Effector memory CD8-positive, alpha-beta T cell (primary cell): Measurements from ENCODE around the gene DCDC1.

Experiments used
- ATAC-seq: fragments of 150-1000 bp; cut with Tn5 transposase; replicated peaks from 2 replicates; pipeline ENCODE4 v1.10.0; 2021; ENCODE audit warnings: mild to moderate bottlenecking, moderate library complexity
- DNase-seq, 3 experiments: peaks; one replicate each; pipeline ENCODE4 v3.0.0; 2021
- H3K27ac Mint-ChIP-seq, 2 donors: one replicate each; pipeline ENCODE4 v1.8.0; 2022; ENCODE audit warnings: mild to moderate bottlenecking in 2 of 2, mixed read lengths in 2 of 2, moderate library complexity in 2 of 2
- H3K27me3 Mint-ChIP-seq, 2 donors: one replicate each; pipeline ENCODE4 v1.8.0; 2022; ENCODE audit warnings: mixed read lengths in 2 of 2
- H3K36me3 Mint-ChIP-seq: one replicate; pipeline ENCODE4 v1.8.0; 2022; ENCODE audit warnings: mild to moderate bottlenecking, moderate library complexity, mixed read lengths; ENCODE audit not compliant: insufficient read depth
- H3K4me1 Mint-ChIP-seq, 2 donors: one replicate each; pipeline ENCODE4 v1.8.0; 2022; ENCODE audit warnings: low read depth in 2 of 2, mixed read lengths in 2 of 2
- H3K4me3 Mint-ChIP-seq, 2 donors: one replicate each; pipeline ENCODE4 v1.8.0; 2022; ENCODE audit warnings: mild to moderate bottlenecking in 2 of 2, mixed read lengths in 2 of 2, moderate library complexity in 2 of 2
- H3K9me3 Mint-ChIP-seq, 2 donors: one replicate each; pipeline ENCODE4 v1.8.0; 2022; ENCODE audit warnings: mixed read lengths in 2 of 2

DCDC1 gene

DNA sequence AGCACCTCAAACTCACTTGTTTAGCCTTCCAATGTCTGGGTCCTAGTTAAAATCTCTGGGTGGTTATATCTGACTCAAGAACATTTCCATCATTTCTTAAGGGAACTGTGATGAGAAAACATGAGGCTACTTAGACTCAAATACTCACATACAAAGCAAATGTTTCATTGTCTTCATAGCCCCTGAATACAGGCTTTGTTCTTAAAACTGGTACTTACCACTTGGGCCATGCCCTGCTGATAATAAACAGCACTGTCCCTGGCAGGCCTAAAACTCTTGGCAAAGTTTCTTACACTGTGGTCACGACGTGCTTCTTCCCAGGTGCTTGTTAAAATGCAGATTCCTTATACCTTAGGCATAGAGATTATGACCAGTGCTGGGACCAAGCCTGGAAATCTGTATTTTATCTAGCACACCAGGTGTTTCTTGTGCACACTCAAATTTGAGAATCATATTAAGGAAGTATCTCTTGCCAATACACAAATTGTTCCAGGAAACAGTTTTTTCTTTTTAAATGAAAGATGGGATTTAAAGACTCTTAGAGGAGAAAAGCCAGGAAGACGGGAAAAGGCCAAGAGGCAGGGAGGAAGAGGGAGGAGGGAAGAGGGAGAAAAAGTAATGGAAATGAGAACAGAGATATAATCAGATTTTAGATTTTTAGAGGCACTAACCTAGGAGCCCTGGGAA lies 495.5 kb downstream of the DCDC1 start:
- ATAC-seq (no peak), DNase-seq (no peak)
- Mint-ChIP-seq H3K4me1 (no peaks in the 10 kb centered on the region), H3K36me3 (no peaks in the 10 kb centered on the region), H3K4me3 (no peak overlapping the region), H3K9me3 (peaks cover 0 to 8% of the 10 kb centered on the region in 2 donors), H3K27ac (no peak overlapping the region), H3K27me3 (no peaks in the 10 kb centered on the region)

GRCh38 chr11:30868626-30869081 lies 500.9 kb downstream of the DCDC1 start:
- no peaks in the 10 kb centered on the region for H3K4me1 Mint-ChIP-seq
- DNase-seq (no peak), ATAC-seq (no peak)
- H3K9me3 Mint-ChIP-seq = peaks cover 0 to 8% of the 10 kb centered on the region in 2 donors
- no peak overlapping the region for H3K27ac Mint-ChIP-seq
- no peaks in the 10 kb centered on the region for H3K27me3 Mint-ChIP-seq
- H3K36me3 Mint-ChIP-seq = no peaks in the 10 kb centered on the region
- H3K4me3 Mint-ChIP-seq = no peak overlapping the region

DNA sequence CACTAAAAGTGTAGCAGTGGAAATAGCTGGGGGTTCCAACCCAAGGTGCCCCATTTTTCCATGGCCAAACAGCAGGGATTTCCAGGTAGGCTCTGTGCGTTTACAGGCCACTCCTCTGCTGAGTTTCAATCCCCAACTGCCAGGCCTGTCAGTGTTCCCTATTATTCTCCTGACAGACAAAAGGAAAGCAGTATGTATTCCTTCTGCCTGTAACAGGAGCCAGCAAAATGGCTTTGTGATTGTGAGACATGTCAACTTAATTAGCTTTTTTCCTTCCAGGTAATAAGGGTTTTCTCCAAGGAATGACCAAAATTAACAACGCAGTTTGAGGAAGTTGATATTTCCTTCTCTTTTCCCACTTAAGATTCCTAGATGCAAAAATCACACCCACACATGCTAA lies 506.3 kb downstream of the DCDC1 start:
- DNase-seq (no peak), ATAC-seq (no peak)
- Mint-ChIP-seq H3K27me3 (no peaks in the 10 kb centered on the region), H3K27ac (no peak overlapping the region), H3K4me3 (no peak overlapping the region), H3K9me3 (peaks cover 0 to 6% of the 10 kb centered on the region in 2 donors), H3K4me1 (no peaks in the 10 kb centered on the region), H3K36me3 (no peaks in the 10 kb centered on the region)

DNA sequence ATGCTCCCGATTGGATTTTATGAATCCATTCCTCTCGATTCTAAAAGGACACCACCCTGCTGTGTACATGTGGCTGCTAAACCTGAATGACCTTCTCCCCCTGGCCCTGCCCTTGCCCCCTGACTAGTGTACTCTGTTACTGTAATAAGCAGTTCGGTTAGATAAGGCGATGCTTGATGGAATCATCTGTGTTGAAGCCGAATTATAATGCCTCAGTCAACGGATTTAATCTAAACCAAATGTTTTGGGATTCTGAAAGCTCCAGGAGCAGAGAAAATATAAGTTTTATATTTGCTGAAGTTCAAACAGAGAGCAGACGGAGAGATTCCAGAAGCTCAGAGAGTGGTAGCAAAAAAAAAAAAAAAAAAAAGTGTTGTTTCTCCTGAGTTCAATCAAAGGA lies 508.0 kb downstream of the DCDC1 start:
- Mint-ChIP-seq H3K27ac (no peak overlapping the region), H3K27me3 (no peaks in the 10 kb centered on the region), H3K4me1 (no peaks in the 10 kb centered on the region), H3K9me3 (peaks cover 0 to 3% of the 10 kb centered on the region in 2 donors), H3K36me3 (no peaks in the 10 kb centered on the region), H3K4me3 (no peak overlapping the region)
- no peak for DNase-seq
- ATAC-seq = no peak

DNA sequence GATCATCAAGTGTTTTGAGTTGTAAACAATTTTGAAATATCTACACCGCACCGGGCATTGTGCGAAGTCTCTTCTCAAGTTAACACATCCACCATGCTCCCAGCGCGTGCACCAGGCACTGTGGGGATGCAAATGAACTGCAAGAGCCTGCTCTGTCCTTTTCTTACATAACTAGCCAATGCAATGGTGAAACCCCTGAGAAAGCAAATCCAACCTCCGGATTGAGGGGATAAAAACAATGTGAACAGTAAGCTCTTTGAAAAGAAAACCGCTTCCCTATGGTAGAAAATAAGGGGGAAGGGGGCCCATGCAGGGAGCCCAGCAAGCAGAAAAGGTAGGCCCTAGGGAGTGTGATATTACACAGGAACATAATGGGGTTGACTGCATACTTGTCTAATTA lies 508.5 kb downstream of the DCDC1 start:
- no peaks in the 10 kb centered on the region for H3K4me1 Mint-ChIP-seq
- no peak for DNase-seq
- H3K27ac Mint-ChIP-seq = no peak overlapping the region
- H3K9me3 Mint-ChIP-seq = peaks cover 0 to 3% of the 10 kb centered on the region in 2 donors
- no peaks in the 10 kb centered on the region for H3K36me3 Mint-ChIP-seq
- H3K4me3 Mint-ChIP-seq = no peak overlapping the region
- no peak for ATAC-seq
- H3K27me3 Mint-ChIP-seq = no peaks in the 10 kb centered on the region

- no peak overlapping the region for H3K4me3 Mint-ChIP-seq
- DNase-seq = no peak
- H3K27me3 Mint-ChIP-seq = no peaks in the 10 kb centered on the region
Observed at GRCh38 chr11:30860146-30860545, 509.4 kb downstream of the DCDC1 start.

GRCh38 chr11:30859669-30860068 lies 509.9 kb downstream of the DCDC1 start:
- no peak for DNase-seq
- Mint-ChIP-seq H3K4me1 (no peaks in the 10 kb centered on the region), H3K9me3 (peaks cover 0 to 3% of the 10 kb centered on the region in 2 donors), H3K36me3 (no peaks in the 10 kb centered on the region), H3K4me3 (no peak overlapping the region), H3K27me3 (no peaks in the 10 kb centered on the region), H3K27ac (no peak overlapping the region)
- no peak for ATAC-seq

More at GRCh38 chr11:30860146-30860545, 509.4 kb downstream of the DCDC1 start:
- H3K27ac Mint-ChIP-seq = no peak overlapping the region
- H3K9me3 Mint-ChIP-seq = peaks cover 0 to 3% of the 10 kb centered on the region in 2 donors
- no peaks in the 10 kb centered on the region for H3K4me1 Mint-ChIP-seq
- no peak for ATAC-seq
- no peaks in the 10 kb centered on the region for H3K36me3 Mint-ChIP-seq

DNA sequence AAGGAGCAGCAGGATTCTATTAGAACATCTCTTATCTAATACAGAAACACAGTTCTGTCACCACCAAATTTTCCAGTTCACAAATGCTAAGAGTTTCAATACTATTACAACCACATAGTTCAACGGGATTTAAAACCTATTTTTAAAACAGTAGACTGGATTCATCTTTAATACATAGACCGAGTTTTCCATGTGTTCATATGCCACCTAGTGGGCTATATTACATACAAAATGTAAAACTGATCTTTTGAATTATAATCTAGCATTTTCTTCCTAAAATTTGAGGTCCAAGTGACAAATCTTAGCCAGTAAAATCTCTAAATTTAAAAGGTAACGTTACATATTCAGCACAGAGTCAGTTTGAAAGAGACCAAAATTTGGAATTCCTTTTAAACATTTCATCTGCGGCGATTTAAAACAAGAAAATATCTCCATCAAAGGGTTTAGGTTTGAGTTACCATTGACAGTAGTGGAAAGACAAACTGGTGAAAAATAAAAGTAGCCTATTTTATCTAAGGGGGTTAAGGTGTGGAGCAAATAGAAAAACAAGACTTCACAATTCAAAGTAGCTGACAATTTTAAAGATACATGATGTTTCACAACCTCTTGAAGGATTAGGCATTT lies 514.0 kb downstream of the DCDC1 start:
- no peak overlapping the region for H3K27ac Mint-ChIP-seq
- DNase-seq = no peak
- no peak for ATAC-seq
- no peaks in the 10 kb centered on the region for H3K4me1 Mint-ChIP-seq
- H3K4me3 Mint-ChIP-seq = no peak overlapping the region
- no peaks in the 10 kb centered on the region for H3K36me3 Mint-ChIP-seq
- no peaks in the 10 kb centered on the region for H3K27me3 Mint-ChIP-seq
- peaks cover 0 to 6% of the 10 kb centered on the region in 2 donors for H3K9me3 Mint-ChIP-seq

DNA sequence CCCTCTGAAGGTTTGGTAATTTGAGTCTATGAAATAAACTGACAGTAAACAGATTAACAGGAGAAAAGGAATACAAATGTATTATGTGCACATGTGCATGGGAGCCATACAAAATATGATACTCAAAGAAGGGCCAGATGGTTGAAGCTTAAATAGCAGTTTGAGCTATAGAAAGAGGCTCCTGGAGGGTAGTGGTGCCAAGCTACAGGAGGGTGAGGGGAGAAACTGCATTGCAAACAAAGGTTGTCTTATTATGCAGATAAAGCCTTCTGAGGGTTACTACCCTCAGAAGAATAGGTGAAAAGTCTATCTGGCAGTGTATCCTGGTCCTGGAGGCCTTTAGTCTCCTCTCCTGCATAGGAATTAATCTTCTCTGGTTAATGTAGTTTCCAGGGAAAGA lies 516.1 kb downstream of the DCDC1 start:
- H3K27ac Mint-ChIP-seq = no peak overlapping the region
- no peaks in the 10 kb centered on the region for H3K27me3 Mint-ChIP-seq
- peaks cover 0 to 3% of the 10 kb centered on the region in 2 donors for H3K9me3 Mint-ChIP-seq
- H3K36me3 Mint-ChIP-seq = no peaks in the 10 kb centered on the region
- no peak for ATAC-seq
- no peaks in the 10 kb centered on the region for H3K4me1 Mint-ChIP-seq
- DNase-seq = no peak
- no peak overlapping the region for H3K4me3 Mint-ChIP-seq

DNA sequence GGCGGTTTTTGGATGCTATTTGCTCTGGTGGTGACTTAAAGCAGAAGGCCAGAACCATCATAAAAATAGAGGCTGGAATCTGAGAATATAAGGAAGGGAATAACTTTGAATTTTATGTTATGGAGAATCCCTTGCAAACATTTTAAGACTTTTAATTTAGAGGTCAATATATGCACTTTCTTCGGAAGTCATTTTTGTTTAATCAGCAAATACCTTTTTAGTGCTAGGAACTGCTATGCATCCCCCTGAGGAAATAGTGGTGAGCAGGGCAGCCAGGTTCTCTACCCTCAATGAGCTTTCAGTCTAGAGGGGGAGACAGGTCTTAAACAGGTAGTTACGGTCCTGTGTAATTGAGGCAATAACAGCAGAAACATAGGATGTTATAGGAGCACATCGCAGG lies 516.9 kb downstream of the DCDC1 start:
- no peak for DNase-seq
- Mint-ChIP-seq H3K27ac (no peak overlapping the region), H3K9me3 (peaks cover 0 to 5% of the 10 kb centered on the region in 2 donors), H3K36me3 (no peaks in the 10 kb centered on the region), H3K4me3 (no peak overlapping the region), H3K27me3 (no peaks in the 10 kb centered on the region), H3K4me1 (no peaks in the 10 kb centered on the region)
- ATAC-seq = no peak

DNA sequence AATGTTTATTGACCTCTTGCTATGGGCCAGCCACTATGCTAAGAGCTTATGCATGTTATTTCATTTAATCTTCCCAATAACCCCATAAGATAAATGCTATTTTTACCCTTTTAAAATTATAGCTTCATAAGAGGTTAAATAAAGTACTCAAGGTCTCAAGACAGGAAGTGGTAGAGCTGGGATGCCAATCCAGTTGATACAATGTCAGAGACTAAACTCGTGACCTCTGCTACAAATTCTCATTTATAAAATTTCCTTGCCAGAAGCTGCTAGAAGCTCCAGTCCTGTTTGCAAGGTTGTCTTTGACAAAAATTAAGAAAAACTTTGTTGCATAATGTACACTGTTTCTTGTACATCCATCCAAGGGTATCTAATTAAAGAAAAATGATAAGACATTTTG lies 517.4 kb downstream of the DCDC1 start:
- no peaks in the 10 kb centered on the region for H3K4me1 Mint-ChIP-seq
- H3K27me3 Mint-ChIP-seq = no peaks in the 10 kb centered on the region
- H3K4me3 Mint-ChIP-seq = no peak overlapping the region
- H3K36me3 Mint-ChIP-seq = no peaks in the 10 kb centered on the region
- DNase-seq (no peak), ATAC-seq (no peak)
- H3K9me3 Mint-ChIP-seq = peaks cover 0 to 5% of the 10 kb centered on the region in 2 donors
- H3K27ac Mint-ChIP-seq = no peak overlapping the region

GRCh38 chr11:30837252-30837651 lies 532.3 kb downstream of the DCDC1 start:
- Mint-ChIP-seq H3K27me3 (no peaks in the 10 kb centered on the region), H3K27ac (no peak overlapping the region), H3K9me3 (peaks cover 6 to 7% of the 10 kb centered on the region in 2 donors), H3K36me3 (no peaks in the 10 kb centered on the region), H3K4me3 (no peak overlapping the region), H3K4me1 (no peaks in the 10 kb centered on the region)
- DNase-seq (no peak), ATAC-seq (no peak)

- H3K27me3 Mint-ChIP-seq = no peaks in the 10 kb centered on the region
- H3K4me3 Mint-ChIP-seq = no peak overlapping the region
- H3K36me3 Mint-ChIP-seq = no peaks in the 10 kb centered on the region
- no peaks in the 10 kb centered on the region for H3K4me1 Mint-ChIP-seq
- DNase-seq (no peak), ATAC-seq (no peak)
- no peak overlapping the region for H3K27ac Mint-ChIP-seq
- H3K9me3 Mint-ChIP-seq = peaks cover 9 to 12% of the 10 kb centered on the region in 2 donors
Observed at GRCh38 chr11:30832831-30833230, 536.7 kb downstream of the DCDC1 start.

- no peak for ATAC-seq
- Mint-ChIP-seq H3K27ac (no peak overlapping the region), H3K27me3 (no peaks in the 10 kb centered on the region), H3K4me1 (no peaks in the 10 kb centered on the region), H3K9me3 (peaks cover 9 to 13% of the 10 kb centered on the region in 2 donors), H3K36me3 (no peaks in the 10 kb centered on the region), H3K4me3 (no peak overlapping the region)
- no peak for DNase-seq
Observed at GRCh38 chr11:30830681-30831080, 538.9 kb downstream of the DCDC1 start.
